HepG2 (cell line): ENCODE measurements around the gene FGF14.

ENCODE experiments used
- CTCF ChIP-seq: sonication (generic); formaldehyde crosslinking; IDR thresholded peaks from 2 replicates; pipeline ENCODE4 v1.5.0; 2020; ENCODE audit warnings: mild to moderate bottlenecking, missing genetic modification reagents, moderate library complexity
- EZH2 ChIP-seq: conservative IDR thresholded peaks from 2 replicates; pipeline ENCODE4 v1.6.1; 2012; ENCODE audit warnings: mild to moderate bottlenecking, low read depth, low read length, moderate library complexity
- GABPB1 ChIP-seq: IDR thresholded peaks from 2 replicates; pipeline ENCODE4 v1.6.1; 2016; ENCODE audit warnings: mild to moderate bottlenecking, missing genetic modification reagents, moderate library complexity, missing compliant biosample characterization
- MXD1 ChIP-seq: sonication (generic); formaldehyde crosslinking; IDR thresholded peaks from 2 replicates; pipeline ENCODE4 v1.4.0; 2020; ENCODE audit warnings: mild to moderate bottlenecking, missing genetic modification reagents
- NFE2L2 ChIP-seq: fragments of 150-350 bp; IDR thresholded peaks from 2 replicates; pipeline ENCODE4 v1.6.1; 2014; ENCODE audit warnings: low read length
- PHF5A ChIP-seq: IDR thresholded peaks from one replicate; pipeline ENCODE4 v1.6.1; 2018; ENCODE audit warnings: low read depth, missing genetic modification reagents; ENCODE audit not compliant: unreplicated experiment
- POLR2A ChIP-seq, 2 experiments: IDR thresholded peaks; 2 replicates each; pipeline ENCODE4 v1.6.1; 2011; ENCODE audit warnings: low read depth in 2 of 2, low read length in 2 of 2, mild to moderate bottlenecking in 1 of 2, moderate library complexity in 1 of 2; ENCODE audit not compliant: insufficient read depth in 1 of 2
- RFXAP ChIP-seq: sonication (generic); formaldehyde crosslinking; IDR thresholded peaks from 2 replicates; pipeline ENCODE4 v1.4.0; 2020; ENCODE audit warnings: missing genetic modification reagents, borderline replicate concordance
- RXRA ChIP-seq: sonication (generic); formaldehyde crosslinking; IDR thresholded peaks from 2 replicates; pipeline ENCODE4 v1.5.1; 2020; ENCODE audit warnings: missing genetic modification reagents
- SIN3A ChIP-seq: IDR thresholded peaks from 2 replicates; pipeline ENCODE4 v1.6.1; 2011; ENCODE audit warnings: low read depth, mild to moderate bottlenecking, control low read depth, low read length, borderline replicate concordance
- ZNF362 ChIP-seq: sonication (generic); formaldehyde crosslinking; IDR thresholded peaks from 2 replicates; pipeline ENCODE4 v1.4.0; 2020; ENCODE audit warnings: missing genetic modification reagents, mild to moderate bottlenecking, borderline replicate concordance
- ZNF850 ChIP-seq: sonication (generic); formaldehyde crosslinking; conservative IDR thresholded peaks from 2 replicates; pipeline ENCODE4 v1.9.0; 2021; ENCODE audit warnings: mild to moderate bottlenecking, missing genetic modification reagents
- TF ChIP-seq, protein P1 (sequence below): sonication (generic); formaldehyde crosslinking; IDR thresholded peaks from 2 replicates; pipeline ENCODE4 v1.8.0; 2022; ENCODE audit warnings: mild to moderate bottlenecking, missing genetic modification reagents; ENCODE audit not compliant: insufficient replicate concordance

- TF ChIP-seq PHF5A (CRISPR knock-in tag) (no peak), GABPB1 (no peak), ZNF850 (CRISPR knock-in tag) (no peak), CTCF (CRISPR knock-in tag) (no peak), RXRA (CRISPR knock-in tag) (no peak), ZNF362 (CRISPR knock-in tag) (no peak), MXD1 (CRISPR knock-in tag) (no peak), POLR2A (IDR thresholded peaks at IDR 0.05; ENCODE audit: insufficient read depth in 1 of 2, low read depth in 2 of 2, low read length in 2 of 2) (no peak), EZH2 (no peak), SIN3A (no peak), RFXAP (CRISPR knock-in tag) (no peak), NFE2L2 (no peak)
- TF ChIP-seq, protein P1, sequence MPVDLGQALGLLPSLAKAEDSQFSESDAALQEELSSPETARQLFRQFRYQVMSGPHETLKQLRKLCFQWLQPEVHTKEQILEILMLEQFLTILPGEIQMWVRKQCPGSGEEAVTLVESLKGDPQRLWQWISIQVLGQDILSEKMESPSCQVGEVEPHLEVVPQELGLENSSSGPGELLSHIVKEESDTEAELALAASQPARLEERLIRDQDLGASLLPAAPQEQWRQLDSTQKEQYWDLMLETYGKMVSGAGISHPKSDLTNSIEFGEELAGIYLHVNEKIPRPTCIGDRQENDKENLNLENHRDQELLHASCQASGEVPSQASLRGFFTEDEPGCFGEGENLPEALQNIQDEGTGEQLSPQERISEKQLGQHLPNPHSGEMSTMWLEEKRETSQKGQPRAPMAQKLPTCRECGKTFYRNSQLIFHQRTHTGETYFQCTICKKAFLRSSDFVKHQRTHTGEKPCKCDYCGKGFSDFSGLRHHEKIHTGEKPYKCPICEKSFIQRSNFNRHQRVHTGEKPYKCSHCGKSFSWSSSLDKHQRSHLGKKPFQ (CRISPR knock-in tag), result no peak
These were observed 209.8 kb downstream of the FGF14 start for GRCh38 chr13:102191951-102192502.
